ENCODE results near the gene SOD3.

The SOD3 gene

GRCh38 chr4:24806206-24806990, 11.0 kb downstream of the SOD3 start:
- Histone ChIP-seq H3K9ac (ENCODE audit: low read length) (no peak overlapping the region), H3K4me3 (ENCODE audit: low read depth, low read length, poor library complexity, severe bottlenecking) (no peak overlapping the region), H3K9me3 (ENCODE audit: low read length) (no peaks in the 10 kb centered on the region), H3K9me2 (ENCODE audit: low read depth, low read length) (no peaks in the 10 kb centered on the region), H3K79me2 (ENCODE audit: insufficient read depth, low read length) (no peaks in the 10 kb centered on the region), H3K27me3 (ENCODE audit: insufficient read depth, low read length) (no peaks in the 10 kb centered on the region), H3F3A (ENCODE audit: insufficient read depth, low read length) (no peaks in the 10 kb centered on the region), H3K36me3 (ENCODE audit: insufficient read depth, low read length) (no peaks in the 10 kb centered on the region), H2AFZ (ENCODE audit: low read length) (no peak overlapping the region), H4K20me1 (ENCODE audit: insufficient read depth, low read length) (no peaks in the 10 kb centered on the region), H3K4me1 (ENCODE audit: insufficient read depth, low read length, severe bottlenecking) (no peaks in the 10 kb centered on the region), H3K4me2 (ENCODE audit: low read length) (no peak overlapping the region), H3K27ac (ENCODE audit: low read depth, low read length, poor library complexity, severe bottlenecking) (no peak overlapping the region)
- TF ChIP-seq EZH2 (IDR thresholded peaks at IDR 0.05; ENCODE audit: borderline replicate concordance, low read length) (no peak), CTCF (IDR thresholded peaks at IDR 0.05; ENCODE audit: low read length) (no peak)

- Histone ChIP-seq H2AFZ (ENCODE audit: low read length) (no peak overlapping the region), H4K20me1 (ENCODE audit: insufficient read depth, low read length) (no peaks in the 10 kb centered on the region), H3K9me3 (ENCODE audit: low read length) (no peaks in the 10 kb centered on the region), H3K4me2 (ENCODE audit: low read length) (no peak overlapping the region), H3K9ac (ENCODE audit: low read length) (no peak overlapping the region), H3K4me1 (ENCODE audit: insufficient read depth, low read length, severe bottlenecking) (no peaks in the 10 kb centered on the region), H3F3A (ENCODE audit: insufficient read depth, low read length) (no peaks in the 10 kb centered on the region), H3K36me3 (ENCODE audit: insufficient read depth, low read length) (no peaks in the 10 kb centered on the region), H3K4me3 (ENCODE audit: low read depth, low read length, poor library complexity, severe bottlenecking) (no peak overlapping the region), H3K9me2 (ENCODE audit: low read depth, low read length) (no peaks in the 10 kb centered on the region), H3K79me2 (ENCODE audit: insufficient read depth, low read length) (no peaks in the 10 kb centered on the region), H3K27me3 (ENCODE audit: insufficient read depth, low read length) (no peaks in the 10 kb centered on the region), H3K27ac (ENCODE audit: low read depth, low read length, poor library complexity, severe bottlenecking) (no peak overlapping the region)
- TF ChIP-seq CTCF (IDR thresholded peaks at IDR 0.05; ENCODE audit: low read length) (no peak), EZH2 (IDR thresholded peaks at IDR 0.05; ENCODE audit: borderline replicate concordance, low read length) (no peak)
Measured at GRCh38 chr4:24807611-24808010, 12.2 kb downstream of the SOD3 start.

DNA sequence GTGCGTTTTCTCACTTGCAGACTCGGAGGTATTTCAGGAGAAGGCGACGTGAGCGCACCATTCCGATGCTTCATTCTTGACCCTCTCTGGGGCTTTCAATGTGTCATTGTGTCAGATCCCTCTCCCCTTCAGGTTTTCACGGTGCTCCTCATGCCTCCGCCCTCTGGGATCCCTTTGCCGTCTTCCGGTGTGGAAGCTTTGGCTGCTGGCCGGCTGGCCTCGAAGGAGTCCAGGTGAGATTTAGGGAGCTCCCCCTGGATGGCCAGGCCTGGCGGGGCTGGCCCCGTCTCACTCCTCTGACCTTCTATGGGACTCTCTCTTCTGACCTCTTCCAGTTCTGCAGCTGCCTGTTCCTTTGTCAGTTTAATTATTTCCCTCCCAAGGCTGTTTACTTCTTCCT, 12.9 kb downstream of the SOD3 start:
- no peaks in the 10 kb centered on the region for H3K9me3 ChIP-seq (ENCODE audit: low read length)
- H4K20me1 ChIP-seq (ENCODE audit: insufficient read depth, low read length): no peaks in the 10 kb centered on the region
- no peaks in the 10 kb centered on the region for H3K79me2 ChIP-seq (ENCODE audit: insufficient read depth, low read length)
- no peak overlapping the region for H3K9ac ChIP-seq (ENCODE audit: low read length)
- no peaks in the 10 kb centered on the region for H3K4me1 ChIP-seq (ENCODE audit: insufficient read depth, low read length, severe bottlenecking)
- TF ChIP-seq EZH2 (IDR thresholded peaks at IDR 0.05; ENCODE audit: borderline replicate concordance, low read length) (no peak), CTCF (IDR thresholded peaks at IDR 0.05; ENCODE audit: low read length) (no peak)
- no peaks in the 10 kb centered on the region for H3K36me3 ChIP-seq (ENCODE audit: insufficient read depth, low read length)
- H3F3A ChIP-seq (ENCODE audit: insufficient read depth, low read length): no peaks in the 10 kb centered on the region
- H3K9me2 ChIP-seq (ENCODE audit: low read depth, low read length): no peaks in the 10 kb centered on the region
- no peaks in the 10 kb centered on the region for H3K27me3 ChIP-seq (ENCODE audit: insufficient read depth, low read length)
- no peak overlapping the region for H2AFZ ChIP-seq (ENCODE audit: low read length)
- no peak overlapping the region for H3K4me2 ChIP-seq (ENCODE audit: low read length)
- H3K27ac ChIP-seq (ENCODE audit: low read depth, low read length, poor library complexity, severe bottlenecking): no peak overlapping the region
- no peak overlapping the region for H3K4me3 ChIP-seq (ENCODE audit: low read depth, low read length, poor library complexity, severe bottlenecking)

Measured in OCI-LY1 (cell line).